A549 (cell line): ENCODE measurements around the gene LRRC57. TPM values are rescaled to one million over a fixed set of nuclear protein-coding genes. Genes with fewer than 3 reads are reported as not detected.

ENCODE experiments used
- ATAC-seq, 2 experiments: fragments of 200-7000 bp in 1 of 2; fragments of >200 bp in 1 of 2; cut with Nextera tagmentation in 1 of 2; cut with Tn5 transposase in 1 of 2; 3 replicates each; pipeline versions ENCODE4 v1.8.0 to v1.9.1; 2018 to 2020; ENCODE audit warnings: mild to moderate bottlenecking in 1 of 2, moderate library complexity in 1 of 2
- CTCF ChIA-PET: fragments of 300-600 bp; sonication (Branson Sonifier 250); formaldehyde crosslinking; extraction: SDS; loops from one replicate; lab custom pipeline; 2021; ENCODE audit warnings: antibody characterized with exemption, inconsistent platforms; lab: Yijun Ruan, JAX
- POLR2A ChIA-PET: fragments of 350-600 bp; formaldehyde crosslinking; extraction: SDS; loops from one replicate; lab custom pipeline; 2021; ENCODE audit warnings: antibody characterized with exemption, inconsistent platforms; lab: Yijun Ruan, JAX
- DNase-seq, 2 experiments: peaks; one replicate each; pipeline versions ENCODE4 v3.0.0 to v3.0.0-alpha.2; 2011 to 2016; ENCODE audit warnings: low read depth in 1 of 2, low spot score in 1 of 2
- FAIRE-seq: peaks from 2 replicates; lab custom pipeline; 2011; peaks lifted over from hg19 to GRCh38; lab: Jason Lieb, UNC
- H3K27ac ChIP-seq, 2 experiments: fragments of >200 bp; sonication (Bioruptor Twin); formaldehyde crosslinking; 3 replicates each; pipeline ENCODE4 v1.5.1; 2016 to 2017
- H3K4me1 ChIP-seq: fragments of >200 bp; sonication (Bioruptor Twin); formaldehyde crosslinking; 3 replicates; pipeline ENCODE4 v1.6.1; 2016
- H3K4me2 ChIP-seq: fragments of >200 bp; sonication (Bioruptor Twin); formaldehyde crosslinking; 3 replicates; pipeline ENCODE4 v1.6.1; 2016
- H3K4me3 ChIP-seq: fragments of >200 bp; sonication (Bioruptor Twin); formaldehyde crosslinking; 3 replicates; pipeline ENCODE4 v1.5.1; 2016
- H3K9me3 ChIP-seq: fragments of >200 bp; sonication (Bioruptor Twin); formaldehyde crosslinking; 3 replicates; pipeline ENCODE4 v1.6.1; 2016
- ATOH8 ChIP-seq: fragments of 250-450 bp; sonication (Bioruptor Pico); IDR thresholded peaks from 2 replicates; pipeline ENCODE4 v1.5.0; 2020; ENCODE audit warnings: low read depth, mild to moderate bottlenecking, moderate library complexity
- BHLHE40 ChIP-seq: IDR thresholded peaks from 2 replicates; pipeline ENCODE4 v1.6.1; 2012; ENCODE audit warnings: low read depth, low read length, inconsistent platforms
- CHD2 ChIP-seq: fragments of 150-350 bp; IDR thresholded peaks from 2 replicates; pipeline ENCODE4 v1.6.1; 2014; ENCODE audit warnings: low read length; ENCODE audit not compliant: partially characterized antibody
- CTCF ChIP-seq: fragments of >200 bp; sonication (Bioruptor Twin); formaldehyde crosslinking; IDR thresholded peaks from 3 replicates; pipeline ENCODE4 v1.5.1; 2016
- EHF ChIP-seq: fragments of 250-450 bp; sonication (Bioruptor Pico); IDR thresholded peaks from 2 replicates; pipeline ENCODE4 v1.5.0; 2020; ENCODE audit warnings: mild to moderate bottlenecking
- EHMT2 ChIP-seq: fragments of 200-600 bp; sonication (generic); IDR thresholded peaks from 2 replicates; pipeline ENCODE4 v1.6.1; 2016; ENCODE audit warnings: antibody characterized with exemption, low read depth, mild to moderate bottlenecking, moderate library complexity
- ELK1 ChIP-seq: fragments of 150-350 bp; IDR thresholded peaks from 2 replicates; pipeline ENCODE4 v1.6.1; 2014; ENCODE audit warnings: low read depth, mild to moderate bottlenecking, low read length
- EP300 ChIP-seq, 2 experiments: fragments of >200 bp; sonication (Bioruptor Twin); formaldehyde crosslinking; IDR thresholded peaks; 2 replicates in 1 of 2; 3 replicates in 1 of 2; pipeline ENCODE4 v1.6.1; 2016 to 2017
- FOSB ChIP-seq: fragments of 250-450 bp; sonication (Bioruptor Pico); IDR thresholded peaks from 2 replicates; pipeline ENCODE4 v1.5.0; 2020; ENCODE audit warnings: mild to moderate bottlenecking, moderate library complexity
- HDAC2 ChIP-seq: fragments of 200-600 bp; sonication (generic); IDR thresholded peaks from 2 replicates; pipeline ENCODE4 v1.6.1; 2016
- HES2 ChIP-seq: fragments of >200 bp; sonication (Bioruptor Twin); formaldehyde crosslinking; IDR thresholded peaks from 2 replicates; pipeline ENCODE4 v1.6.1; 2016
- HEYL ChIP-seq: fragments of 250-450 bp; sonication (Bioruptor Pico); IDR thresholded peaks from 2 replicates; pipeline ENCODE4 v1.8.0; 2021; ENCODE audit warnings: mild to moderate bottlenecking, moderate library complexity
- JUNB ChIP-seq: fragments of >200 bp; sonication (Bioruptor Twin); formaldehyde crosslinking; IDR thresholded peaks from 2 replicates; pipeline ENCODE4 v1.6.1; 2016
- KDM1A ChIP-seq: fragments of 200-600 bp; sonication (generic); IDR thresholded peaks from 2 replicates; pipeline ENCODE4 v1.6.1; 2016; ENCODE audit warnings: low read depth, mild to moderate bottlenecking
- KDM5A ChIP-seq: fragments of 200-600 bp; sonication (generic); IDR thresholded peaks from 2 replicates; pipeline ENCODE4 v1.6.1; 2016; ENCODE audit warnings: antibody characterized with exemption, mild to moderate bottlenecking
- MAZ ChIP-seq: fragments of 150-350 bp; IDR thresholded peaks from 2 replicates; pipeline ENCODE4 v1.6.1; 2014; ENCODE audit warnings: antibody characterized with exemption, low read depth, low read length, borderline replicate concordance
- MYC ChIP-seq: IDR thresholded peaks from 2 replicates; pipeline ENCODE4 v1.6.1; 2012; ENCODE audit warnings: mild to moderate bottlenecking, inconsistent platforms, low read length, improper control_type of control experiment, borderline replicate concordance
- NFE2L2 ChIP-seq: fragments of 150-350 bp; conservative IDR thresholded peaks from 2 replicates; pipeline ENCODE4 v1.6.1; 2014; ENCODE audit warnings: low read length
- NR3C1 ChIP-seq: fragments of >200 bp; sonication (Bioruptor Twin); formaldehyde crosslinking; IDR thresholded peaks from 3 replicates; pipeline ENCODE4 v1.6.1; 2017
- PHF8 ChIP-seq: fragments of 200-600 bp; sonication (generic); IDR thresholded peaks from 2 replicates; pipeline ENCODE4 v1.6.1; 2016; ENCODE audit warnings: low read depth, mild to moderate bottlenecking, antibody characterized with exemption, moderate library complexity, borderline replicate concordance
- RAD21 ChIP-seq, 2 experiments: fragments of >200 bp in 1 of 2; sonication (Bioruptor Twin) in 1 of 2; formaldehyde crosslinking in 1 of 2; IDR thresholded peaks in 1 of 2; conservative IDR thresholded peaks in 1 of 2; 2 replicates in 1 of 2; 3 replicates in 1 of 2; pipeline ENCODE4 v1.6.1; 2012 to 2018; ENCODE audit warnings: inconsistent platforms in 1 of 2
- RCOR1 ChIP-seq: fragments of 150-350 bp; IDR thresholded peaks from 2 replicates; pipeline ENCODE4 v1.6.1; 2014; ENCODE audit warnings: antibody characterized with exemption, low read length, low read depth
- SMC3 ChIP-seq: fragments of >200 bp; sonication (Bioruptor Twin); formaldehyde crosslinking; IDR thresholded peaks from 3 replicates; pipeline ENCODE4 v1.6.1; 2018; ENCODE audit warnings: inconsistent platforms
- SREBF2 ChIP-seq: fragments of 450-650 bp; IDR thresholded peaks from 2 replicates; pipeline ENCODE4 v1.6.1; 2014; ENCODE audit warnings: mild to moderate bottlenecking, moderate library complexity
- ZNF302 ChIP-seq: fragments of 250-450 bp; sonication (Bioruptor Pico); IDR thresholded peaks from 2 replicates; pipeline ENCODE4 v1.9.0; 2021; ENCODE audit warnings: inconsistent platforms, mild to moderate bottlenecking, moderate library complexity
- ZSCAN20 ChIP-seq: fragments of 250-450 bp; sonication (Bioruptor Pico); IDR thresholded peaks from 2 replicates; pipeline ENCODE4 v1.8.0; 2022; ENCODE audit warnings: mild to moderate bottlenecking, moderate library complexity
- WGBS: methylation state at CpG from one replicate; pipeline ENCODE4 v1.1.6; 2017; ENCODE audit errors: missing lambda C conversion rate; 5-methylcytosine and 5-hydroxymethylcytosine counted together
- polyA plus RNA-seq, 4 experiments: library from polyadenylated mRNA; depleted of rRNA in 3 of 4; stranded (reverse); fragments of >200 nt; fragmentation: RNase III in 1 of 4; extraction: RNeasy Plus Mini Kit Qiagen cat#74134 plus additional on column Dnase treatment in 1 of 4; gene quantifications; 2 replicates in 3 of 4; 3 replicates in 1 of 4; pipeline ENCODE4 v1.2.3, GENCODE V29; 2011 to 2017

Gene LRRC57
- polyA plus RNA-seq, 2 of the 4 experiments (the other 2 are of a cell fraction): 7.4 to 12.3 TPM

- no peak for TF ChIP-seq RAD21 (conservative IDR thresholded peaks at IDR 0.05 in 1 of 2, IDR thresholded peaks at IDR 0.05 in 1 of 2)
- TF ChIP-seq PHF8: no peak
- no peak for TF ChIP-seq ELK1
- TF ChIP-seq KDM1A: no peak
- no peak for TF ChIP-seq EHMT2
- TF ChIP-seq, all 56 proteins: peak for 0
These were observed 710 bp downstream of the LRRC57 start (continued) for GRCh38 chr15:42547918-42548248.

GRCh38 chr15:42544853-42545629 lies 3.6 kb downstream of the LRRC57 start:
- Histone ChIP-seq H3K27ac (no peak overlapping the region), H3K4me2 (no peak overlapping the region), H3K4me3 (no peak overlapping the region), H3K9me3 (no peaks in the 10 kb centered on the region), H3K4me1 (peaks cover 12% of the 10 kb centered on the region; the same call in 2 of the 3 replicates)
- POLR2A ChIA-PET: no interaction called here
- FAIRE-seq: no peak
- no peak for ATAC-seq
- CTCF ChIA-PET: no interaction called here
- WGBS: 96% methylated on average over 4 of the region's 4 CpGs
- DNase-seq: no peak
- TF ChIP-seq HES2: no peak
- TF ChIP-seq BHLHE40: no peak
- TF ChIP-seq NR3C1: no peak
- TF ChIP-seq SREBF2: no peak
- TF ChIP-seq SMC3: no peak
- TF ChIP-seq EP300 (IDR thresholded peaks at IDR 0.05): no peak
- TF ChIP-seq ZSCAN20: no peak
- no peak for TF ChIP-seq ZNF302 (CRISPR knock-in tag)
- no peak for TF ChIP-seq KDM5A
- TF ChIP-seq JUNB: no peak
- no peak for TF ChIP-seq CHD2
- TF ChIP-seq EHF (CRISPR knock-in tag): no peak
- TF ChIP-seq ATOH8: no peak
- no peak for TF ChIP-seq MYC
- no peak for TF ChIP-seq RCOR1
- TF ChIP-seq MAZ: no peak

GRCh38 chr15:42533246-42533645 lies 15.3 kb downstream of the LRRC57 start:
- H3K4me2 ChIP-seq: no peak overlapping the region
- ATAC-seq: no peak
- no peak overlapping the region for H3K27ac ChIP-seq
- no peak overlapping the region for H3K4me3 ChIP-seq
- no peak for DNase-seq
- H3K4me1 ChIP-seq: no peaks in the 10 kb centered on the region
- FAIRE-seq: no peak
- no peaks in the 10 kb centered on the region for H3K9me3 ChIP-seq
- 77% methylated on average over 1 of the region's 1 CpG for WGBS
- POLR2A ChIA-PET: no interaction called here
- TF ChIP-seq JUNB (no peak), FOSB (no peak), NFE2L2 (no peak), HES2 (no peak), HDAC2 (no peak), CTCF (no peak), HEYL (CRISPR knock-in tag) (no peak)
- CTCF ChIA-PET: interaction anchor here (0.7 kb wide), 1 partner anchor 204 kb away, joined by 3 read pairs; no protein-coding TSS in a partner anchor
